ENCODE results near the gene CTDSPL. TPM values are rescaled to one million over a fixed set of nuclear protein-coding genes. Genes with fewer than 3 reads are reported as not detected.

Gene CTDSPL
- total and polyA plus RNA-seq, 10 of the 15 experiments (the other 5 are each of a cell fraction or from before 2014, with no cell fraction given), result 0.05 to 0.51 (median 0.18) TPM; not detected in 6

DNA sequence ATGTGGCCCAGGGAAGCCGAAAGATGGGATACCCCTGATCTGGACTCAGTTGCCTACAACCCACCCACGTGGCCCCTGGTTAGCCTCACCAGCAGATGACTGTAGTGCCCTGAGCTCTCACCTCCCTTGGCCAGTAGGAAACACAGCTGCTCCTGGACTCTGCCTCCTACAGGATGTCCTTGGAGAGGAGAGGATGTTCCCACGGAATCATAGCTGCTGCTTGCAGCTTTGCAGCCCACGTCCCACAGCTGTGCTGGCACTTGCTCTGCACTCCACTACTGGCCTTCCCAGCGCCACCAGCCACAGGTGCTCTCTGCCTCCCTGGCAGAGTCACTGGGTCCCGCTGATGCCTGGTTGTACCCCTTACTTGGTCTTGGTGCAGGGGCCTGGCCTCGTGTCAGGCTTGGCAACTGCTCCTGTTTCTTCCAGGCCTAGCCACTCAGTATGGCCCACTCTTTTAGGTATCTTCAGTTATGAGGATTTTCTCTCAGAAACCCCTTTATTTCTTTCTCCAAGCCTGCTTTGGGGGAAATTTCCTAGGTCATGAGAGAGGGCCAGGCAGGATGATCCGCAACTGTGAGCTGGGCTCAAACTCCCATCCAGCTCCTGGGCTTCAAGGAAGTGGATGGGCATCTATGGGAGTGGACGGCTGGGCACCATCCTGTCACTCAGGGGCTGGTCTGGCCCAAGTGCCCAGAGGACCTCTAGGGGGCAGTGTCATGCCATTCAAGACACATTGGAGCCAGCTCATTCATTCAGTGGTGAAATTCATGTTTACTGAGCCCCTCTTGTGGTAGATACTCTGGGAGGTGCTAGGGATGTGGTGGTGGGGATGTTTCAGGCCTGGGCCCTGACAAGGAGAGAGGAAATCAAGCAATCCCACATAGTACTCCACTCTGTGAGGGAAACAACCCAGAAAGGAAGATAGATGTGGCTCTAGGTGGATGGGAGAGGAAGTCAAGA, 112.7 kb downstream of the CTDSPL start (continued):
- TF ChIP-seq, protein P1, sequence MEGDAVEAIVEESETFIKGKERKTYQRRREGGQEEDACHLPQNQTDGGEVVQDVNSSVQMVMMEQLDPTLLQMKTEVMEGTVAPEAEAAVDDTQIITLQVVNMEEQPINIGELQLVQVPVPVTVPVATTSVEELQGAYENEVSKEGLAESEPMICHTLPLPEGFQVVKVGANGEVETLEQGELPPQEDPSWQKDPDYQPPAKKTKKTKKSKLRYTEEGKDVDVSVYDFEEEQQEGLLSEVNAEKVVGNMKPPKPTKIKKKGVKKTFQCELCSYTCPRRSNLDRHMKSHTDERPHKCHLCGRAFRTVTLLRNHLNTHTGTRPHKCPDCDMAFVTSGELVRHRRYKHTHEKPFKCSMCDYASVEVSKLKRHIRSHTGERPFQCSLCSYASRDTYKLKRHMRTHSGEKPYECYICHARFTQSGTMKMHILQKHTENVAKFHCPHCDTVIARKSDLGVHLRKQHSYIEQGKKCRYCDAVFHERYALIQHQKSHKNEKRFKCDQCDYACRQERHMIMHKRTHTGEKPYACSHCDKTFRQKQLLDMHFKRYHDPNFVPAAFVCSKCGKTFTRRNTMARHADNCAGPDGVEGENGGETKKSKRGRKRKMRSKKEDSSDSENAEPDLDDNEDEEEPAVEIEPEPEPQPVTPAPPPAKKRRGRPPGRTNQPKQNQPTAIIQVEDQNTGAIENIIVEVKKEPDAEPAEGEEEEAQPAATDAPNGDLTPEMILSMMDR (IDR thresholded peaks at IDR 0.05 in 2 of 3, conservative IDR thresholded peaks at IDR 0.05 in 1 of 3; ENCODE audit: control insufficient read depth in 2 of 3, extremely low read depth in 1 of 3, insufficient read depth in 1 of 3, low read depth in 3 of 3, low read length in 3 of 3), result peak; percentile 88 to 92 (median 90); a peak in 5 of 6 replicates
- TF ChIP-seq ZNF384 (IDR thresholded peaks at IDR 0.05; ENCODE audit: borderline replicate concordance, low read depth, low read length) (no peak), GATAD2B (conservative IDR thresholded peaks at IDR 0.05; ENCODE audit: low read depth) (no peak), IKZF1 (conservative IDR thresholded peaks at IDR 0.05) (0 out of 2 replicates have a peak, but pooled peaks have one; percentile 15), YY1 (IDR thresholded peaks at IDR 0.05; ENCODE audit: low read depth, low read length) (no peak), KLF5 (IDR thresholded peaks at IDR 0.05; ENCODE audit: partially characterized antibody) (no peak), WRNIP1 (IDR thresholded peaks at IDR 0.05; ENCODE audit: borderline replicate concordance, low read depth, low read length) (no peak), ZNF217 (IDR thresholded peaks at IDR 0.05) (no peak), SREBF1 (IDR thresholded peaks at IDR 0.05; ENCODE audit: low read length) (no peak), MTA3 (IDR thresholded peaks at IDR 0.05; ENCODE audit: borderline replicate concordance, low read length) (no peak), SMAD1 (IDR thresholded peaks at IDR 0.05; ENCODE audit: low read depth, partially characterized antibody) (no peak), BMI1 (IDR thresholded peaks at IDR 0.05; ENCODE audit: borderline replicate concordance) (no peak), ZSCAN29 (IDR thresholded peaks at IDR 0.05) (no peak), PML (IDR thresholded peaks at IDR 0.05; ENCODE audit: low read length) (no peak), CBX3 (IDR thresholded peaks at IDR 0.05; ENCODE audit: borderline replicate concordance, low read depth) (no peak)
- TF ChIP-seq, protein P2, sequence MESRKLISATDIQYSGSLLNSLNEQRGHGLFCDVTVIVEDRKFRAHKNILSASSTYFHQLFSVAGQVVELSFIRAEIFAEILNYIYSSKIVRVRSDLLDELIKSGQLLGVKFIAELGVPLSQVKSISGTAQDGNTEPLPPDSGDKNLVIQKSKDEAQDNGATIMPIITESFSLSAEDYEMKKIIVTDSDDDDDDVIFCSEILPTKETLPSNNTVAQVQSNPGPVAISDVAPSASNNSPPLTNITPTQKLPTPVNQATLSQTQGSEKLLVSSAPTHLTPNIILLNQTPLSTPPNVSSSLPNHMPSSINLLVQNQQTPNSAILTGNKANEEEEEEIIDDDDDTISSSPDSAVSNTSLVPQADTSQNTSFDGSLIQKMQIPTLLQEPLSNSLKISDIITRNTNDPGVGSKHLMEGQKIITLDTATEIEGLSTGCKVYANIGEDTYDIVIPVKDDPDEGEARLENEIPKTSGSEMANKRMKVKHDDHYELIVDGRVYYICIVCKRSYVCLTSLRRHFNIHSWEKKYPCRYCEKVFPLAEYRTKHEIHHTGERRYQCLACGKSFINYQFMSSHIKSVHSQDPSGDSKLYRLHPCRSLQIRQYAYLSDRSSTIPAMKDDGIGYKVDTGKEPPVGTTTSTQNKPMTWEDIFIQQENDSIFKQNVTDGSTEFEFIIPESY (IDR thresholded peaks at IDR 0.05), result no peak
- TF ChIP-seq, protein P3, sequence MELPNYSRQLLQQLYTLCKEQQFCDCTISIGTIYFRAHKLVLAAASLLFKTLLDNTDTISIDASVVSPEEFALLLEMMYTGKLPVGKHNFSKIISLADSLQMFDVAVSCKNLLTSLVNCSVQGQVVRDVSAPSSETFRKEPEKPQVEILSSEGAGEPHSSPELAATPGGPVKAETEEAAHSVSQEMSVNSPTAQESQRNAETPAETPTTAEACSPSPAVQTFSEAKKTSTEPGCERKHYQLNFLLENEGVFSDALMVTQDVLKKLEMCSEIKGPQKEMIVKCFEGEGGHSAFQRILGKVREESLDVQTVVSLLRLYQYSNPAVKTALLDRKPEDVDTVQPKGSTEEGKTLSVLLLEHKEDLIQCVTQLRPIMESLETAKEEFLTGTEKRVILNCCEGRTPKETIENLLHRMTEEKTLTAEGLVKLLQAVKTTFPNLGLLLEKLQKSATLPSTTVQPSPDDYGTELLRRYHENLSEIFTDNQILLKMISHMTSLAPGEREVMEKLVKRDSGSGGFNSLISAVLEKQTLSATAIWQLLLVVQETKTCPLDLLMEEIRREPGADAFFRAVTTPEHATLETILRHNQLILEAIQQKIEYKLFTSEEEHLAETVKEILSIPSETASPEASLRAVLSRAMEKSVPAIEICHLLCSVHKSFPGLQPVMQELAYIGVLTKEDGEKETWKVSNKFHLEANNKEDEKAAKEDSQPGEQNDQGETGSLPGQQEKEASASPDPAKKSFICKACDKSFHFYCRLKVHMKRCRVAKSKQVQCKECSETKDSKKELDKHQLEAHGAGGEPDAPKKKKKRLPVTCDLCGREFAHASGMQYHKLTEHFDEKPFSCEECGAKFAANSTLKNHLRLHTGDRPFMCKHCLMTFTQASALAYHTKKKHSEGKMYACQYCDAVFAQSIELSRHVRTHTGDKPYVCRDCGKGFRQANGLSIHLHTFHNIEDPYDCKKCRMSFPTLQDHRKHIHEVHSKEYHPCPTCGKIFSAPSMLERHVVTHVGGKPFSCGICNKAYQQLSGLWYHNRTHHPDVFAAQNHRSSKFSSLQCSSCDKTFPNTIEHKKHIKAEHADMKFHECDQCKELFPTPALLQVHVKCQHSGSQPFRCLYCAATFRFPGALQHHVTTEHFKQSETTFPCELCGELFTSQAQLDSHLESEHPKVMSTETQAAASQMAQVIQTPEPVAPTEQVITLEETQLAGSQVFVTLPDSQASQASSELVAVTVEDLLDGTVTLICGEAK (IDR thresholded peaks at IDR 0.05; ENCODE audit: borderline replicate concordance), result no peak
- TF ChIP-seq, protein P4, sequence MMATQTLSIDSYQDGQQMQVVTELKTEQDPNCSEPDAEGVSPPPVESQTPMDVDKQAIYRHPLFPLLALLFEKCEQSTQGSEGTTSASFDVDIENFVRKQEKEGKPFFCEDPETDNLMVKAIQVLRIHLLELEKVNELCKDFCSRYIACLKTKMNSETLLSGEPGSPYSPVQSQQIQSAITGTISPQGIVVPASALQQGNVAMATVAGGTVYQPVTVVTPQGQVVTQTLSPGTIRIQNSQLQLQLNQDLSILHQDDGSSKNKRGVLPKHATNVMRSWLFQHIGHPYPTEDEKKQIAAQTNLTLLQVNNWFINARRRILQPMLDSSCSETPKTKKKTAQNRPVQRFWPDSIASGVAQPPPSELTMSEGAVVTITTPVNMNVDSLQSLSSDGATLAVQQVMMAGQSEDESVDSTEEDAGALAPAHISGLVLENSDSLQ (IDR thresholded peaks at IDR 0.05), result peak; percentile 92
- TF ChIP-seq, protein P5, sequence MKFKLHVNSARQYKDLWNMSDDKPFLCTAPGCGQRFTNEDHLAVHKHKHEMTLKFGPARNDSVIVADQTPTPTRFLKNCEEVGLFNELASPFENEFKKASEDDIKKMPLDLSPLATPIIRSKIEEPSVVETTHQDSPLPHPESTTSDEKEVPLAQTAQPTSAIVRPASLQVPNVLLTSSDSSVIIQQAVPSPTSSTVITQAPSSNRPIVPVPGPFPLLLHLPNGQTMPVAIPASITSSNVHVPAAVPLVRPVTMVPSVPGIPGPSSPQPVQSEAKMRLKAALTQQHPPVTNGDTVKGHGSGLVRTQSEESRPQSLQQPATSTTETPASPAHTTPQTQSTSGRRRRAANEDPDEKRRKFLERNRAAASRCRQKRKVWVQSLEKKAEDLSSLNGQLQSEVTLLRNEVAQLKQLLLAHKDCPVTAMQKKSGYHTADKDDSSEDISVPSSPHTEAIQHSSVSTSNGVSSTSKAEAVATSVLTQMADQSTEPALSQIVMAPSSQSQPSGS (IDR thresholded peaks at IDR 0.05; ENCODE audit: low read length), result no peak

Data from GM12878 (cell line).